LNCAP (cell line): ENCODE results near the gene PTPRN2.

Source experiments
- TF ChIP-seq, protein P1 (sequence below): fragments of 450-650 bp; IDR thresholded peaks from 2 replicates; pipeline ENCODE4 v1.5.1; 2017; ENCODE audit warnings: mild to moderate bottlenecking

Gene PTPRN2

DNA sequence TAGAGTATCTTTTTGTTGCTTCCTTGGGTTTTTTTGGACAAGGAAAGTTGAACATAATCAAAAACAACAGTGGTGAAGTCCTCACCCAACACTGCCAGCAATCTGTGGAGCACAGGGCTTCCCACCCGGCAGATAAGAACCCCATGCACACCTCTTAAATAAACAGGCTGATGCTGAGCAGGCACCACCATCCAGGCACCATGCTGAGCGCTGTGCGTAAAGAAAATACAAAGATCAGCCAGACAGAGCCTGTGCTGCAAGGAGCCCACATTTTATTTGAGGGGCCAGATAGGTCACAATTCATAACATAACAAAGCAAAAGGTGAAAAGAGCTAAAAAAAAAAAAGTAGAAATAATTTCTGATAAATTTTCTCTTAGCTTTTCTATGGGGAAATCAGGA is 231.2 kb downstream of the PTPRN2 start:
- TF ChIP-seq, protein P1, sequence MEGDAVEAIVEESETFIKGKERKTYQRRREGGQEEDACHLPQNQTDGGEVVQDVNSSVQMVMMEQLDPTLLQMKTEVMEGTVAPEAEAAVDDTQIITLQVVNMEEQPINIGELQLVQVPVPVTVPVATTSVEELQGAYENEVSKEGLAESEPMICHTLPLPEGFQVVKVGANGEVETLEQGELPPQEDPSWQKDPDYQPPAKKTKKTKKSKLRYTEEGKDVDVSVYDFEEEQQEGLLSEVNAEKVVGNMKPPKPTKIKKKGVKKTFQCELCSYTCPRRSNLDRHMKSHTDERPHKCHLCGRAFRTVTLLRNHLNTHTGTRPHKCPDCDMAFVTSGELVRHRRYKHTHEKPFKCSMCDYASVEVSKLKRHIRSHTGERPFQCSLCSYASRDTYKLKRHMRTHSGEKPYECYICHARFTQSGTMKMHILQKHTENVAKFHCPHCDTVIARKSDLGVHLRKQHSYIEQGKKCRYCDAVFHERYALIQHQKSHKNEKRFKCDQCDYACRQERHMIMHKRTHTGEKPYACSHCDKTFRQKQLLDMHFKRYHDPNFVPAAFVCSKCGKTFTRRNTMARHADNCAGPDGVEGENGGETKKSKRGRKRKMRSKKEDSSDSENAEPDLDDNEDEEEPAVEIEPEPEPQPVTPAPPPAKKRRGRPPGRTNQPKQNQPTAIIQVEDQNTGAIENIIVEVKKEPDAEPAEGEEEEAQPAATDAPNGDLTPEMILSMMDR, result no peak

DNA sequence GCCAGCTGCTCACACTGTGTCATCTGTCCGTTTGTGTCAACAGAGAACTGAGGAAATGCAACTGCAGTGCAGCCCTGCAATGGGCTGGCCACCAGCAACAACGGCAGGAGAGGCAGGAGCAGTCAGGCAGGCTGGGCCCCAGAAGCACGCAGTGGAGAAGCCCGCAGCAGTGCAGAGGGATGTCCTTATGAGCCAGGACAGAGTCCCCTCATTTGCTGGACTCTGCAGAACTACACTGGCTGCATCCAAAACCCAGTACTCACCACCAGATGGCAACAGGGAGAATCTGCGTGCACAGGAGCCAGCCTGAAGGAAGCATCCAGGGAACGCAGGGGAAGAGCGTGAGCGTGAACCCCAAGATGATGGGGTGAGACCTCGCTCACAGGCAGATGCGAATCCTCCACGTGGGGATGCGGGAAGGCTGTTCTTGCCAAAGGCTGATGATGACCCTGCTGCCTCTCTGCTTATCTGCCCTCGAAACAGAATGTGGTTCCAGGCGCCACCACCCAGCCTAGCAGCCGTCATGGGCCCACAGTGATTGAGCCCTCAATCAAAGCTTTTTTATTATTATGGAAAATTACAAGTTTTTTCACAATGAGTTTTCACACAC is 232.1 kb downstream of the PTPRN2 start:
- TF ChIP-seq, protein P1, result peak; percentile 55

DNA sequence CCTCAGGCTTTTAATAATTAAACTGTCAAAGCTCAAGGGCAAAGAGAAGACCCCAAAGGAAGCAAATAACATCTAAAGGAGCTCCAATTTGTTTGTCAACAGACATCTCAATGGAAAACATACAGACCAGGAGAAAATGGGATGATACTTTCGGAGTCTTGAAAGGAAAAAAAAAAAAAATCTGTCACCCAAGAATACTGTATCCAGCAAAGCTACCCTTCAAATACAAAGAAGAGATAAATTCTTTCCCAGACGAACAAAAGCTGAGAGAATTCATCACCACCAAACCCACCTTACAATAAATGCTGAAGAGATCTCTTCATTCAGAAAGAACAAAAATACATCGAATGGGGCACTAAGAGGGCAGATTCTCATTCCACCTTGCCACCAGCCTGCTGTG is 232.8 kb downstream of the PTPRN2 start:
- TF ChIP-seq, protein P1, result no peak

DNA sequence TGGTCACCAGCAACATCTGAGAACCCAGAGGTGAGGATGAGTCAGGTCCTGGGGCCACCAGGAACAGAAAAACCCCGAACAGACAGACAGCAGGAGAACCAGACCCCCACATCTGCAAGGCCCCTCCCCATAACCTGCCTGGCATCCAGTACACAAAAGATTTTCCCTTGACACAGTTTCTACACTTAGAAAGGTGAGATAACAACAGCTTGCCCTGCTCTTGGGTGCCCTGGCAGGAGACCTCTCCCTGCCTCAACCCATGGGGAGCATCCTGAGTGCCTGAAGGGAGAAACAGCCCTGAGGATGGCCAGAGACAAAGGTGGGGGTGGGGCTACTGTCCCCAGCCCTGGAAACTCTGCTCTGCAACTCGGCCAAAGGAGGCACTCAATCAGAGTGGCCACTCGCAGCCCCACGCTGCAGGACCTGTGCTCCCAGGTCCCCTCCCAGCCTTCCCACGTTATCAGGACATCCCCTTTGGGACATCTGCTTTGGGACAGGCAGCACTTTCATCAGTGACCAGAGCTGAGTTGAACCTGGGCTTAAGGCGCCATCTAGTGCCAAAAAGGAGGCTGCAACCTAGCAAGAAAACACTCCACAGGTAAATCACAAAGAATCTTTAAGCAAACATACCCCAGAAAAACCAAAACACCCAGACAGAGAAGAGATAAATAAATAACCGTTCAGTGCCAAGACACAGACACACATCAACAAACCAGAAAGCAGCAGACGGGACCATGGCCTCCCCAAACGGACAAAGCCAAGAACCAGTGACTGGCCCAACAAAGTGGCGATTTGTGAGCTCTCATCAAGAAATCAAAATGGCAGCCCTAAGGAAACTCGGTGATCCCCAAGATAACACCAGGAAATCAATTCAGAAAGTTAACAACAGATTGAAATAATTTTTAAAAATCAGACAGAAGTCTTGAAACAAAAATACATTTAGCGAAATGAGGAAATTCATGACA is 233.7 kb downstream of the PTPRN2 start:
- TF ChIP-seq, protein P1, result peak; percentile 77

DNA sequence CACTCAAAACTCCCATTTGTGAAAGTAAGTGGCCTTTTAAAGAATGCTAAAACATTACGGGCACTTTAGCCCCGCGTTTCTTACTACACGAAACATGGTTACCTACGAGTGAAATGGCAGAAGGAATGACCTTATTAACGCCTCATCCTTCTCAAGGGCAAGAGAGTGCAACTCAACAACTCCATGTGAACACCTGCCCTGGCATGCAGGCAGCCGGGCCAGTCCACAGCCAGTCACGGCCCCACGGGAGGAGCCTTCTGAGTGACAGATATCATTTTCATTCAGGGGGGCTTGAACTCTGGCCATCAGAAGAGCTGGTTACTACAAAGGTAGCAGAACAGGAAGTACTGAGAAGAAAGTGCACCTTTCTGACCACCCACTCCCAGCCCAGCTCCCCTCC is 236.1 kb downstream of the PTPRN2 start:
- TF ChIP-seq, protein P1, result no peak

DNA sequence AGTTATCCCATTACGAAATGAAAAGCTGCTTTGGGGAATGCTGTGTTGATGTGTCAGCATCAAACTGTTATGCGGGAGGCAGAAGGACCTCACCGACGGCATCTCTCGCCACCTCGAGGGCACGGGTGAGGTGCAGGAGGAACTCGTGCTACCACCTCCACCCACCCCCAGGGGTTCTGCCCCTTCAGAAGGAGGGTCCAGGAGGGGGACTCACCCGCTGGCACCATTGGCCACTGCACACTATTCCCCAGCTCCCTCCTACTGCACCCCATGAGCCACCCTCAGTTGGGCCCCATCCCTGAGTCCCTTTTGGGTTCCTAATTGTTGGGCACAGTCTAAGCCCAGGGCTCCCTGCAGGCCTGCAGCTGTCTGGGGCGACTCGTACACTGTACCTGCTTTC is 236.6 kb downstream of the PTPRN2 start:
- TF ChIP-seq, protein P1, result no peak

DNA sequence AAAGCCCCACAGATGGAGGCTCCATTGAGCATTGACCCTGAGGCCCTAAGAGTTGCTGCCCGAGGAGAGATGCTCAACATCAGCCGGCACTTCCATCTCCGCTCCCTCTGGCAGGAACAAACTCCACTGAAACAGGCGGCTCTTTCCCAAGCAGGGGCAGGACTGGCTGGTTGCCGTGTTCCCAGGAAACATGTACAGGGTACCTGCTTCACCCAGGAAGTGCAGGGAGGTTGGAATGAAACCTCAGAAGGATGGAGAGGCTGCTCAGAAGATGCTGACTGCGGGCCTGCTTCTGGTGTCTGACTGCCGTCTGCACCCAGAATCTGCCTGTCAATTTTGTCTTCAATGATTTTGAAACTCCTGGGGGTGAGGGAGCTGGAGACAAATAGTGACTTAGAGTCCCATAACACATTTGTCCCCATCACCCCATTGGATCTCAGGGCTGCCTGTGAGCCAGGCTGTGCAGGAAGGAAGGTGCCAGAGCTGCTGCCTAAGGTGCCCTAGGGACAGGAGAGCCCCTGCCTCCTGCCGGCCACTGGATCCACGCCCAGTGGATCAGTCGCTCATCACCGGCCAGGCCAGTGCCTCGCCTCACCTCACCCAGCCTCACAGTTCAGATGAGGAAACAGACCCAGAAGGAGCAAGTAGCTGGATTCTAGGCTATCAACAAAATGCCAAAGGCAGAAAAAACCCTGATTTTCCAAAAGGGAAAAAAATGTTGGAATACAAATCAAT is 237.3 kb downstream of the PTPRN2 start:
- TF ChIP-seq, protein P1, result no peak
